Activated naive CD4-positive, alpha-beta T cell (primary cell): ENCODE measurements around the gene LRP8.
A peak's percentile ranks its signal among the peaks of the same experiment; 100 is the strongest.

Experiments
- DNase-seq, 4 experiments: peaks; one replicate each; lab custom pipeline; 2025; lab: John Stamatoyannopoulos, UW

Gene LRP8

DNA sequence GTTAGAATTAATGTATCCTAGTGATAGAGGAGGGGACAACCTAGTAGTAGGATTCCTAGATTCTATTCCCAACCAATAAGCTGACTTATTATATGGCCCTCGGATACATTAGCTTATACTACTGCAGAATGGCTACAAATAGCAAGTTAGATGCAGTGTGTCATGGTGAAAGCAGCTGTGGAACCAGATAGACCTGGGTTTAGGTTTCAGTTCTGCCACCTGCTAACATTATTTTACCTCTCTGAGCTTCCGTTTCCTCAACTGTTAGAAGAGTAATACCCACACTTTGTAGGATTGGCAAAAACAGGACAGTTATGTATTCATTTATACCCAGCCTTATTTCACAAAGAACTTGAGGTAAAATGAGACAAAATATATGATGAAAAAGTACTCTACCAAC is 67.9 kb downstream of the LRP8 start:
- DNase-seq = no peak

DNA sequence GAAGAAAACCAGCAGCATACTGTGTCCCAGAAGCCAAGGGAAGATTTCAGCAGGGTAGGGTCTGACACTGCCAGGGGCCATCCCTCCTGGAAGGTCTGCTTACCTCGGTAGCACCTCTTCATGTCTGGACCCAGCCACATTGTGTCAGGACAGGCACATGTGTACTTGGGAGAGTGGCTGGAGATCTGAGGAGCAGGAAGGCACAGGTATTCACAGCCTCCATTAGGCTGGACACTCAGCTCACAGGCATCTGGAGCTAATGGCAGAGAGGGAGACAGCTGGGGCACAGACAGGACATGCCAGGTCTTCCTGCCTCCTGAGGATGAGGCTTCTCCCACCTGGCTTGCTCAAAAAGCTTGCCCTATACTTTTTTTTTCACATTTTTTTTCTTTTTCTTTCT is 69.7 kb downstream of the LRP8 start:
- DNase-seq = no peak

DNA sequence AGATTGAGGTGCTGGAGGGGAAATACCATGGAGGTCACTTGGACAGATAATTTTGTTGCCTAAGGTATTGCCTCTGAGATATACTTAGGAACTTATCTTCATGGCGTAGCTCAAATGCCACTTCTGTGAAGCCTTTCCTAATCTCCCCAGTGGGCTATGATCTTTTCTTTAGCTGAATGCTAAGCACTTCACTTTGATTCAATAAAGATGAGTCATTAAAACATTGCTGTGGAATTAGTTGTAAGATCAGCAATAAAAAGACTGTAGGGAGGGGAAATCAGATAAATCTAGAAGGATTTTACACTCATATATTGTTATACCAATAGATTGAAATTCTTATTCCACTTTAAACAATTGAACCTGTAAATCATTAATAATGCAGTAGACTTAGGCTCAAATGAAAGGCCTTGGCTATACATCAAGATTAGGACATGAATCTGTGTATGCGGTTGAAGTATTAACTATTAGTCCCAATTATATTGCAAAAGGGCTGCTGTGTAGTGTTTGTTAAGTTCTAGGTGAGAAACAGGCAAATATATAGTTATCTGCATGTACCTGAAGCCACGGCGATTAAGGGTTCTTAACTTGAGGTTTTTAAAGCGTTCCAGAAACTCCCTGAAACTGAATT is 70.3 kb downstream of the LRP8 start:
- DNase-seq = no peak

DNA sequence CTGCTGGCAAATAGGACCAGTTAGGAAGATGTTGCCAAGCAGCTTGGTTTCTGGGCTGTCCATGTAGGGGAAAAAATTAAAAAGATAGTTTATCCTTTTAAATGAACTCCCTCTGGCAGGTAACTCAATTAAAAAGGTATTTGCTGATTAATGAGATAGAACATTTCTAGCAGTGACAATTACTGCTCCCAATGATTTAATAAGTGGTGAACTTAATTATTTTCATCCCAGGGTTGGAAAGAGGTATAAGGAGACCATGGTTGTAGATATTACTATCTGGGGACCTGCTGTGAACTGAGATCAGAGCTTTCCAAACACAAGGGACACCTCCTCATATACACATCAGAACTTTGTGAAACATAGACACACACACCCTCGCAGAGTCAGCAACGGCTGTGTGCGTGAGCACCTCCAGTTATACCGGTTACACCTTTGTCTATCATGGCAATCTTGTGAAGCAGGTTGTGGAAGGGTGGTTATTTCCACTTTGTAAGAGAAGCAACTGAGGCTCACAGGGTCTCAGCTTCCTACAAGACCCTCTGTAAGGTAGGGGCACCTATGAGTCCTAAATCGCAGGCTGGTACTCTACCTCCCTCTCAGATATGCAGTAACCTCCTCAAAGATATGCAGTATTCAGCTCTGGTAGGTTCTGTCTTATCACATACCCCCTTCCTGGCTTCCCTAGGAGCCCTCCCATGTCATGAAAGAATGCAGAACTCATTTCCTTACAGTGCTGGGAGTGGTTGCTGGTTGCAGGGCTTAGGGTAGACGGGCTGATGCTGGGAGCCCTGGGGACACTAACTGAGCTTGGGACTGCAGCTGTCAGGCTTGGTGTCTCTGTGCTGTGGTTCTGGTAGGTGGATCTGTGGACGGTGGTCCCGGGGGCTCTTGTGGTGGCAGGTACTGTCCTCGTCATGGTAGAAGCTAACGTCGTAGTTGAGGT is 71.1 kb downstream of the LRP8 start:
- no peak for DNase-seq

DNA sequence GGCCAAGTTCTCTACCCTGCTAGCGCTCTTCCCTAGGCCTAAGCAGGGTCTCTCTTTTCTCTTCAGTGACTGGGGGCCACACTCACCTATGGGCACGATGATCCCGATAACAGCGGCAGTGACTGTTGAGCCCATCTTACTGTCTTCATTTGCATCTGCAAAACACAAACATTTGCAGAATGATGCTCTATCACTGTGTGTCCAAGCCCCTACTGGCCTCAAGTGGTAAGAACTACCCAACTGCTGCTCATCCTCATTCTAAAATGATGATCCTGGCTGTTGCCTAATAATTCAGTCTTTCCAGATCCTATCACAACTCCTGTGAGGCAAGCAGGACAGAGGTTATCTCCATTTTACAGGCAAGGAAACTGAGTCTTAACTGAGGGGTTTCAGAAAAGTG is 72.8 kb downstream of the LRP8 start:
- no peak for DNase-seq

DNA sequence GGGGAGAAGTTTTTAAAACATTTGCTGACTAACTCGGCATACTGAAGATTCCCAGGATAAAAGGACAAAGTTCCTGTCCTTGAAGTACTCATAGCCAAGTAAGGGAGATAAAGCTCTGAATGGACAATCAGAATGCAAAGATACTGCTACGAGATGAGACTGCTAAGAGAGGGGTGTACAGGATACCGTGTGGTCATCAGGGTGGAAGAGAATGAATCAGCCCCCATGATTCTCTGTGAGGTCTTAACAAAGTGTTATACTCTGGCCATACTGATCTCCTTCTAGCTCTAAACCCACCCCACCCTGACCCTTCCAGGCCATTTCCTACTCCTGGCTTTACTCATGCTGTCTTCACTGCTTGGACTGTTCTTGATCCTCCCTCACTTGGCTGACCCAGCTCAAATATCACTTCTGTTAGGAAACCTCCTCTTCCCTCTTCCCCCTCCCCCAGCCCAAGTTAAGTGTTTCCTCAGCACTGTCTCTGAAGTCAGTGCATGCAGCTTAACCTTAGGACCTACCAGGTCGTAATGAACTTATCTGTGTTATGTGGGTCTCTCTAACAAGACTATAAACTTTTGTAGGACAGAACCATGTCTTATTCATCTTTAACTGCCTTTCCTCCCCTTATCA is 73.7 kb downstream of the LRP8 start:
- DNase-seq = no peak

DNA sequence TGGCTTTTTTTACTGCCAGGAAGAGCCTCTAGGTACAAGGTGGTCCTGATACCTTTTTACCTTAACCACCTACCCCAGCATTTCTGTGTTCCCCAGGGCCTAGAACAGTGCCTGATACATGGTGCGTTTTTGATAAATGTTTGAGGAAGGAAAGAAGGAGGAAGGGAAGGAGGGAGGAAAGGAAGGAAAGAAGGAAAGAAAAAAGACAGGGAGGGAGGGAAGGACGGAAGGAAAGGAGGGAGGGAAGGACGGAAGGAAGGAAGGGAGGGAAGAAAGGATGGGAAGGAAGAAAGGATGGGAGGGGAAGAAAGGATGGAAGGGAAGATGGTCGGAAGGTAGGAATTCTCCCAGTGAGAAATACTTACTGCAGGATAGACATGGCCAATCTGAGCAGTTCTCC is 77.5 kb downstream of the LRP8 start:
- DNase-seq = no peak

DNA sequence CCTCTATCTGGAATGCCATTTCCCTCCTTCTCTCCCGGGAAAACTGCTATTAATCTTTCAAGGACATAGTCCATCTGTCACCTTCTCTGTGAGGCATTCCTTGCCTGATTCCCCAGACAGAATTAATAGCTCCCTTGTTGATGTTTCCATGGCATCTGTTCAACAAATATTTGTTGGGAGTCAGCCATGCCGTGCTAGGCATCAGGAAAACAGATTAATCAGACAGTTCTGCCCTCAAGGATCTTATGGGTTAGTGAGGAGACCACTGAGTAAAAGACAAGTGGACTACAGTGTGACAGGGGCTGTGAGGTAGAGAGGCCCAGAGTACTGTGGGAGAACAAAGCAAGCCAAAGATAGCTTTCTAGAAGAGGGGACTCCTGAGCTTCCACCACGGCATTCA is 78.2 kb downstream of the LRP8 start:
- DNase-seq = no peak

DNA sequence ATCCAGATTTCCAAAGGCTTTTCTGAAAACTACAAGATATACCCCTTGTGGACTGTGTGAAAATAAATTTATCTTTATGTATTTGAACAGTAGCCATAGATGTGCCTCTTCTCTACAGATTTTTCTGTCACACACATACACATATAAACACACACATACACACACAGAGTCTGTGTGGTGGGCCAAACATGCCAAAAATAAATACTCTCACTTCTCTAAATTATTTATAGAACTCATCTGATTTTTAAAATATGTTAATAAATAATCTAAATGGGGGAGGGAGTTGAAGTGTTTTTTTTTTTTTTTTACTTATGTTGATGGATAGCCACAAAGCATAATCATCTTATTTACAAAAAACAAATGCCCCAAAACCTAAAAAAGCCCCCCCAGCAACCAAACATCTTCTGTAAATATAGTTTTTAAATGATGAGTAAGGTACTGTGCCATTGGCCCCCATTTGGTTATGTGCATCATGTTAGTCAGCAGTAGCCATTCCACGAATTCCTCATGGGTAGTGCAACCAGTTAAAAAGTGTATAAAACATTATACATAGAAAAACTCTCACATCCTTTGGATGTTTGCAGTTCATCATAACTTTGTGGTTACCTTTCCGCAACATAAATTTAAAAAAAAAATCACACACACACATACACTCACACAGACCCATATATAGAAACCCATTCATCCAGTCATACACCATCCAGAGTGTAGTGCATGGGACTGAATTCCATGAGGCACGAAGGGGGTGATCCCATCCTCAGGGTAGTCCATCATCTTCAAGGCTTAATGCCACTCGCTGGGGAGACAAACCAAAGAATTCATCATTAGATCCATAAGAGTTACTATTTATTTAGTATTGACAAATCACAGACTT is 81.4 kb downstream of the LRP8 start:
- DNase-seq = no peak

DNA sequence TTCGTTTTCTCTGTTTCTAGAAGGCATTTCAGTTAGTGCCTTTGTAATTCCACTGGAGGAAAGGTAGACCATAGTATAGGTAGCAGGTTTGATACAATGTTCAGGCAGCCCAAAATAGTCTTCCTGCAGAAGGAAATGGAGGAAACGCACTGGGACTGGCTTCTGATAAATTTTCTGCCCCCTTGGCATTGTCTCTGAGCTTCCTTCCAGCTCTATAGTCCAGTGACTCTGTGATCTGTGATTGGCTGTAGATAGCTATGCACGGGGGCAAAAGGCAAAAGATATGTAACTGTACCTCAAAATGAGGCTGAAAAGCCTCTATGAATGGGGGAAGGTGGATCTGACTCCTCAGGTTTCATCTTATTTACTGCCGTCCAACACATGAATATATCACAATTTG is 83.7 kb downstream of the LRP8 start:
- DNase-seq = no peak

DNA sequence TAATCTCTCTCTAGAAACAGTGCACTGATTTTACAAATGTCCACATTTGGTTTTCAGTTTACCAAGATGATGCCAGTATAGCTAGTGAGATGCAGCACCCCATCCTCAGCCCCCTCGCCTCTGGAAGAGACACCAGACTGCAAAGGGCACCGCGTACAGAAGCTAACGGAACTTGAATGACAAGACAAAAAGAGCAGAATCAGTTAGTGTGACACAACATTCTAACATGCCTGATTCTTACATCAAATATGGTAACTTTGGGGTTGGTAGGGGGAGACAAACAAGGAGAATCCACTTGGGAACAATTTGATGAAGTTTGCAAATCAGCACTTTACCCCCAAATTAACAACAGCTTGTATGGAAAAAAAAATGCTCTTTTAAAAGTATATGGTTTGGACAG is 85.5 kb downstream of the LRP8 start:
- no peak for DNase-seq

DNA sequence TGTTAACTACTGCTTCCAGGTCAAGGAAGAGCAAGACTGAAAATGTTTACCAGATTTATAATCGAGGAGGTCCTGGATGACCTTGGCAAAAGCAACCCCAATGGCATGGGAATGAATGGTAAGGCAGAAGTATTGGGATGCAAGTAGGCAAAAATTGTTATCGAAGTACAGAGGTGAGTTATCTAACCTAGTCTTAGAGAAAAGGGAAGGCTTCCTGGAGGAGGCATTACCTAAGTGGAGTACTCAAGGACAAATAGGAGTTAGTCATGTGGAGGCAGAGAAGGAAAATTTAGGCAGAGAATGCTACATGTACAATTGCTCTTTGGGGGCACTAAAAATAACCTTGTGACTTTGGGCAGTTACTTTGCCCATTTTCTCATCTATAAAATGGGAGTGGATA is 86.0 kb downstream of the LRP8 start:
- DNase-seq = no peak

DNA sequence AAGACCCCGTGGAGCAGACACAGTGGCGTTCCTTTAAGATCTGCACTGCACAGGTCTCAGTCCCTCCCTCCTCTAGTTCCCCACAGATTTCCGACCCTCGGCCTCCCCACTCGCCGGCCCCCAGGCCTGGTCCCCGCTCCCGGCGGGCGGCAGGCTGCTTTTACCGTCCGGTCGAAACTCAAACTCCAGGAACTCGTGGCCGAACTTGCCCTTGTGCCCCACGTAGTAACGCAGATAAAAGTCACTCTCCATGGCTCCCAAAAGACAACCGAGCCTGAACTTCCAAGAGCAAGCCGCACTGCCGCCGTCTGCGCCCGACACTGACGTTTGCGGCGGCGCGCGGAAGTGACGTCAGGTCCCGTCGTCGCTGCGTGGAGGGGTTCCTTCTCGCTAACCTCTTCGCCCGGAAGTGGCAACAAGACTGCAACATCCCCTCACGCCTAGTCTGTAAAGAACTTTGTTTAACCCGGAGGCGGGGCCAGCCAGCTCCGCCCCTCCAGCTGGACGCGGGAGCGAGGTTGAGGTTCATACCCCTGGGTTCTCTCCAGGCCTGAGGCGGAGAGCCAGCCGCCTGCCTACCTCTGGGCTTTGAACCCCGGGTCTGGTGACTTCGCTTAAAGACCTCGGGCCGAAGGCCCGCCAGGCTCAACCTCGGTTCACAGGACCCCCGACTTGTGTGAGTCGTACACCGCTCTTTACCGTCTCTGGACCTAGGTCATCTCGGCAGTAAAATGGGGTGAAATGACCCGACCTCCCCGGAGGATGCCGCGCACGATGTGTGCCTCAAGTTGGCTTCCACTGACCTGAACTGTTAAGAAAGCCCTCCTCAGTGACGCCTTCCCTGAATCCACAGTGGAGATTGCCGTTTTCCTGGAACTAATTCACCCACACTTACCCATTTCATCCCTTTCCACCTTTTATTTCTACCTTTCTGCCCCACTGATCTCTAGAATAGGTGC is 89.4 kb downstream of the LRP8 start, which contains the start of gene MAGOH:
MAGOH (minus strand) TSS at position 322 of the 959 bp plus-strand sequence; CDS start at position 252, 70 bp downstream.
- peak; percentile 82 to 91 (median 87) for DNase-seq

DNA sequence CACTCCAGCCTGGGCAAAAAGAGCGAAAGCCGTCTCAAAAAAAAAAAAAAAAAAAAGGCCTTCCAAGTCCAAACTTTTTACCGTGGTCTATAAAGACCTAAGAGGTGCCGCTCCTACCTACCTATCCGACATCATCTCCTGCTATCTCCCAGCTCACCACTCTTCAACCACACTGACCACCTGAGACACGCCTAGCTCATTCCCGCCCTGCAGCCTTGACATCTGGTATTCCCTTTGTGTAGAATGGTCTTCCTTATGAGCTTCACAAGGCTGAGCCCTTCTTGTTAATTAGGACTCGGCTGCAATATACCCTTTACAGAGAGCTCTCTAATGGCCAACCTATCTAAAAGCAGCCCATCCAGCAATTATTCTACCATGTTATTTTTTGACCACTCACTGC is 90.2 kb downstream of the LRP8 start:
- DNase-seq = no peak

DNA sequence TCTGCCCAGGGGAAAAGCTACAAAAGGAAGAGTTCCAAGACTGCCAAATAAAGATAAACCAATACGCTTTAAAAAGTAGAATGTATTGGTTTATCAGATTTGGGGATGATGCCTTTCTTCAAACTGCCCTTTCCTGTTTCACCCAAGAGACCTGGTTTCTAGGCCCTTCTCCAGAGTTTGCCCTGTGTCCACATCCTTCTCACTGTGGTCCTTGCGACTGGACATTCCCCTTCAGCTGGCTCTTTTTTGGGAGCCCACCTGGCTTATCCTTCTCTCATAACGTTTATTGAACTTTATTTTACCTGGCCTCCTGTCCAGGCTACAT is 106.9 kb downstream of the LRP8 start:
- no peak for DNase-seq

DNA sequence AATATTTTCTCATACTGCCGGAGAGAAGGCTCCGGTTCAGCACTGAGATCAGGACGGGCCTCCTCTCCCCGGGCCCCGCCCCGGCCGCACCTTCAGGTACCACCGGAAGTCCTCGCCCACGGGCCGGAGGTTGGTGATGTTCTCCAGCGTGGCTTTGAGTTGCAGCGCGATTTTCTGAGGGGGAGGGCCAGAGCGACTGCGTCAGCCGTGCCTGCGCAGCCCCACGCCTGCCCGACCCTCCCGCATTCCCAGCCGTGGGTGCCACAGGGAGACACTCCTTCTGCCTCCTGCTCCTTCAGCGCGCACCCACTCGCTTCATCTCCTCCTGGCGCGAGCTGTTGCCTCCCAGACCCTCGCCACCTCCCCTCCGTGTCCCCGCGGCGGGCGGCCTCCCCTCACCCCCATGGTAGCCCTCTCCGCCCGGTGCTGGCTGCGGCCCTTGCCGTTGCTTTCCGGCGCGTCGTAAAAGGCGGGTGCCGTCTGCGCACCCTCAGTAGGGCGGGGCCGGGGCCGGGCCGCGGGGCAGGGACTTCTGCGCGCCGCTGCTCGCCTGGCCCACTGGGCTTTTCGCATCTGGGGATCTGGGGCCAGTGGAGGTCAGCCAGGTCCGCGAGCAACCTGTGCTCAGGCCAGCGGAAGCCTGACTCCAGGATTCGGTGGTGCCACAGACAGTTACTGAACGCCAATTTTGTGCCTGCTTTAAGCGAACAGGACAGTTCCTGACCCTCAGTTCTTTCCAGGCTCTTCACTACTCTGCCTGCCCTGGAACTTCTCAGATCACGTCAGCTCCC is 107.5 kb downstream of the LRP8 start, which contains the start of gene CZIB:
CZIB (minus strand) TSS at position 464 of the 791 bp plus-strand sequence; CDS start at position 405, 59 bp downstream.
- peak; percentile 78 to 89 (median 86) for DNase-seq

DNA sequence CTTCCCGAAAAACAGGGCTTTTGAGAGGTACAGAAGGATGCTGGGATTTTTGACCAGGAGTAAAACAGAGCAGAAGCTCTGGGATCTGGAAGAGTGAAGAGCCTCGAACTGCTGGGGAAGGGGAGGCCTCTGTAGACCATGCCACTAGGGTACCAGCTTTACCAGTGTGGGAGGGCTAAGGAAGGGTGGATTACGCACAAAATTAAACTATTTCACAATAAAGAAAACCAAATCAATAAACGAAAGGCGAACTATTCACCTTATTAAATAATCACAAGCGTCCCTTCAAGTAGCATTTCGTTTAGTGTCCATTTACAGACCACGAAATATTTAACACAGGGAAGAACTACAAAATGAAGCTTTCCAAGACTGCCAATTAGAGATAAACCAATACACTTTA is 108.2 kb downstream of the LRP8 start:
- no peak for DNase-seq

DNA sequence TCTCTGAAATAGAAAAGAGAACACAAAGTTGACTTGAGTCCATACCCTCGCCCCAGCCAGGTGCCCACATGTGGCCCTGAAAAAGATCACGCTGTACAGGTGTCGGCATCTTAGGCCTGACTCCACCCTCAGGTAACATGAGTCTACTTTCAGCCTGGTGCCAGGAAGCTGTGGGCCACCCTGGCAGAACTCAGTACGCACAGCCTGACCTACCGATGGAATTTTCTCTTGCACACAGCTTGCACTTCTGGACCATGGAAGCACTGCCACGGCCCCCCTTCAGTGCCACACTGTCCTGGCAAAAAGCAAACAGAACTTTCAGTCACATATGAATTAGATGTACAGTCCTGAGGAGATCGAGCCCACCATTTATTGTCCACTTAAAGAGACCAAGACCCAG is 109.7 kb downstream of the LRP8 start:
- no peak for DNase-seq

DNA sequence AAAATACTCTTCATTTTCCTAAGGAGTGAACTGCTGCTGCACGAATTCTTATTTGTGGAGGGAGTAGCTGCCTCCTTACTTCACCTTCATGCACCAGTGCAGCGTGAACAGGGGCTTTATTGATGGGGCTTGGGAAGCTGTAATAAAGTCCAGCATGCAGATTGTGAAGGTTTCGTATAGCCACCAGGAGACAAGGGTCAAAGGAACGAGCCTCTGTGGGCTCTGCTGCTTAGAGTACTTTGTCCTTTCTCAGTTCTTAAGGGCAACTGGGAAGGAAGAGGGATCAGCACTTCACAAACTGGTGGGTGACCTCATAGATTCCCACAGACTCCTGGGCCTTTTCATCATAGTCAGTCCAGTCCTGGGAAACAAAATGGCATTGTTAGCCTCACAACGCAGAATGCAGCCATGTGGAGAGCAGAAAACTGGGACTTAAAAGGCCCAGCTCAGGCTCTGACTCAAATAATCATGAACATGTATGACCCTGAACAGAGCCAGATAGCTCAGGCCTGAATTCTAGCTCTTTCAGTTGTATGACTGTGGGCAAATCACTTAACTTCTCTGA is 113.4 kb downstream of the LRP8 start:
- DNase-seq = no peak

DNA sequence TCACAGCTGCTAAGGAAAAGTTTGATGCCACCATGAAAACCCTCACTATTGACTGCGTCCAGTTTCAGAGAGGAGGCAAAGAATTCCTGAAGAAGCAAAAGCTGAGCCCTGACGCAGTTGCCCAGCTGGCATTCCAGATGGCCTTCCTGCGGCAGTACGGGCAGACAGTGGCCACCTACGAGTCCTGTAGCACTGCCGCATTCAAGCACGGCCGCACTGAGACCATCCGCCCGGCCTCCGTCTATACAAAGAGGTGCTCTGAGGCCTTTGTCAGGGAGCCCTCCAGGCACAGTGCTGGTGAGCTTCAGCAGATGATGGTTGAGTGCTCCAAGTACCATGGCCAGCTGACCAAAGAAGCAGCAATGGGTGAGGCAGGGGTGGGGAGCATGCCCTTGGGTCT is 116.9 kb downstream of the LRP8 start:
- DNase-seq = no peak
